Tibial nerve (tissue), 4 donors: ENCODE measurements around the gene TMC8. TPM values are rescaled to one million over a fixed set of nuclear protein-coding genes. Genes with fewer than 3 reads are reported as not detected.
A peak's percentile ranks its signal among the peaks of the same experiment; 100 is the strongest.

Experiments
- DNase-seq, 2 donors: peaks; one replicate each; pipeline ENCODE4 v3.0.0-alpha.2; 2019; ENCODE audit warnings: low spot score in 2 of 2
- H3K27ac ChIP-seq, 4 donors: fragments of 200-600 bp; sonication (generic) in 3 of 4; one replicate each; pipeline ENCODE4 v1.5.1; 2017 to 2019; ENCODE audit warnings: mild to moderate bottlenecking in 1 of 4
- H3K27me3 ChIP-seq, 2 donors: fragments of 200-600 bp; sonication (generic) in 1 of 2; one replicate each; pipeline versions ENCODE4 v1.5.1 to v1.6.0; 2017 to 2019
- H3K36me3 ChIP-seq, 3 donors: fragments of 200-600 bp; sonication (generic); one replicate each; pipeline ENCODE4 v1.5.1; 2018 to 2019
- H3K4me1 ChIP-seq, 4 donors: fragments of 200-600 bp; sonication (generic) in 3 of 4; one replicate each; pipeline ENCODE4 v1.5.1; 2017 to 2019
- H3K4me3 ChIP-seq, 4 donors: fragments of 200-600 bp; sonication (generic) in 3 of 4; one replicate each; pipeline ENCODE4 v1.5.1; 2017 to 2019; ENCODE audit warnings: mild to moderate bottlenecking in 1 of 4, moderate library complexity in 1 of 4
- H3K9me3 ChIP-seq, 4 donors: fragments of 200-600 bp; sonication (generic) in 3 of 4; one replicate each; pipeline ENCODE4 v1.5.1; 2017 to 2019
- EP300 ChIP-seq, 2 donors: sonication (generic); formaldehyde crosslinking; IDR thresholded peaks; one replicate each; pipeline ENCODE4 v1.6.1; 2017; ENCODE audit warnings: antibody characterized with exemption in 2 of 2, mild to moderate bottlenecking in 1 of 2
- POLR2A ChIP-seq, 2 donors: fragments of 450-650 bp; IDR thresholded peaks; one replicate each; pipeline ENCODE4 v1.6.1; 2017; ENCODE audit warnings: antibody characterized with exemption in 2 of 2, mild to moderate bottlenecking in 2 of 2, moderate library complexity in 2 of 2
- WGBS, 2 donors: methylation state at CpG; one replicate each; pipeline ENCODE4 v1.1.5; 2018; 5-methylcytosine and 5-hydroxymethylcytosine counted together
- total RNA-seq, 4 donors: library from RNA; depleted of rRNA; stranded (reverse); fragments of >200 nt; gene quantifications; one replicate each; pipeline ENCODE4 v1.1.0, GENCODE V29; 2016
- TF ChIP-seq, protein P1 (sequence below), 5 experiments: fragments of 200-600 bp in 3 of 5; fragments of 450-650 bp in 2 of 5; sonication (generic) in 3 of 5; IDR thresholded peaks; one replicate each; pipeline ENCODE4 v1.5.1; 2016 to 2019; ENCODE audit warnings: antibody characterized with exemption in 5 of 5, mild to moderate bottlenecking in 3 of 5, moderate library complexity in 2 of 5

TMC8 gene
- total RNA-seq, 4 donors from 2014 or later, result 5.2 to 18.3 (median 6.7) TPM

GRCh38 chr17:78123258-78123929, 7.2 kb upstream of the TMC8 start:
- Histone ChIP-seq H3K4me1 (peaks cover 0 to 63% (median 44%) of the 10 kb centered on the region in 4 donors), H3K9me3 (no peaks in the 10 kb centered on the region), H3K36me3 (peaks cover 0 to 69% (median 12%) of the 10 kb centered on the region in 3 donors), H3K27ac (peak overlapping the region in 3 of 4 donors; percentile 4 to 93 (median 92)), H3K27me3 (no peaks in the 10 kb centered on the region), H3K4me3 (no peak overlapping the region)
- no peak for DNase-seq
- TF ChIP-seq EP300 (IDR thresholded peaks at IDR 0.05) (no peak), POLR2A (IDR thresholded peaks at IDR 0.05) (no peak)
- TF ChIP-seq, protein P1, sequence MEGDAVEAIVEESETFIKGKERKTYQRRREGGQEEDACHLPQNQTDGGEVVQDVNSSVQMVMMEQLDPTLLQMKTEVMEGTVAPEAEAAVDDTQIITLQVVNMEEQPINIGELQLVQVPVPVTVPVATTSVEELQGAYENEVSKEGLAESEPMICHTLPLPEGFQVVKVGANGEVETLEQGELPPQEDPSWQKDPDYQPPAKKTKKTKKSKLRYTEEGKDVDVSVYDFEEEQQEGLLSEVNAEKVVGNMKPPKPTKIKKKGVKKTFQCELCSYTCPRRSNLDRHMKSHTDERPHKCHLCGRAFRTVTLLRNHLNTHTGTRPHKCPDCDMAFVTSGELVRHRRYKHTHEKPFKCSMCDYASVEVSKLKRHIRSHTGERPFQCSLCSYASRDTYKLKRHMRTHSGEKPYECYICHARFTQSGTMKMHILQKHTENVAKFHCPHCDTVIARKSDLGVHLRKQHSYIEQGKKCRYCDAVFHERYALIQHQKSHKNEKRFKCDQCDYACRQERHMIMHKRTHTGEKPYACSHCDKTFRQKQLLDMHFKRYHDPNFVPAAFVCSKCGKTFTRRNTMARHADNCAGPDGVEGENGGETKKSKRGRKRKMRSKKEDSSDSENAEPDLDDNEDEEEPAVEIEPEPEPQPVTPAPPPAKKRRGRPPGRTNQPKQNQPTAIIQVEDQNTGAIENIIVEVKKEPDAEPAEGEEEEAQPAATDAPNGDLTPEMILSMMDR (IDR thresholded peaks at IDR 0.05), result no peak
- WGBS, 2 donors, result 72 to 76% methylated on average over 5 of the region's 5 CpGs

GRCh38 chr17:78124081-78124835, 6.3 kb upstream of the TMC8 start:
- DNase-seq, result no peak
- Histone ChIP-seq H3K4me1 (peaks cover 0 to 72% (median 49%) of the 10 kb centered on the region in 4 donors), H3K36me3 (peaks cover 0 to 60% (median 7%) of the 10 kb centered on the region in 3 donors), H3K27ac (peak overlapping the region; percentile 19 to 93 (median 92)), H3K27me3 (no peaks in the 10 kb centered on the region), H3K9me3 (no peaks in the 10 kb centered on the region), H3K4me3 (no peak overlapping the region)
- TF ChIP-seq POLR2A (IDR thresholded peaks at IDR 0.05) (no peak), EP300 (IDR thresholded peaks at IDR 0.05) (no peak)
- TF ChIP-seq, protein P1 (IDR thresholded peaks at IDR 0.05), result no peak
- 52 to 65% methylated on average over 18 to 30 of the region's 30 CpGs for WGBS, 2 donors

DNA sequence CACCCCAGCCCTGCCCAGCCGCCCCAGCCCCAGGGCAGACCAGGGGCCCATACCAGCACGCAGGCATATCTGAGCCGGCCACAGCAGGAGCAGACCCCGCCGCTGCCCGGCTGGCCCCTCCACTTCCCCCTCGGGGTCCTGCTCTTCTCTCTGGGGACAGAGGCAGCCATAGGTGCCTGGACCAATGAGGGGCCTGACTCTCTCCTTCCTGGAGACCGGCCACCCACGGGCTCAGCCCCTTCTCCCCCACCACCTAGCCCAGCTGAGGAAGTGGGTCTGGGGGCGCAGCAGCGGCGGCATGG, 5.8 kb upstream of the TMC8 start:
- TF ChIP-seq POLR2A (IDR thresholded peaks at IDR 0.05), result no peak
- H3K36me3 ChIP-seq, result peaks cover 0 to 55% (median 7%) of the 10 kb centered on the region in 3 donors
- H3K4me3 ChIP-seq, result peak overlapping the region in 1 of 4 donors; percentile 2
- WGBS, 2 donors, result 48 to 58% methylated on average over 9 to 12 of the region's 12 CpGs
- no peaks in the 10 kb centered on the region for H3K27me3 ChIP-seq
- H3K9me3 ChIP-seq, result no peaks in the 10 kb centered on the region
- peak overlapping the region; percentile 75 to 93 (median 92) for H3K27ac ChIP-seq
- DNase-seq, result no peak
- H3K4me1 ChIP-seq, result peaks cover 0 to 77% (median 52%) of the 10 kb centered on the region in 4 donors

DNA sequence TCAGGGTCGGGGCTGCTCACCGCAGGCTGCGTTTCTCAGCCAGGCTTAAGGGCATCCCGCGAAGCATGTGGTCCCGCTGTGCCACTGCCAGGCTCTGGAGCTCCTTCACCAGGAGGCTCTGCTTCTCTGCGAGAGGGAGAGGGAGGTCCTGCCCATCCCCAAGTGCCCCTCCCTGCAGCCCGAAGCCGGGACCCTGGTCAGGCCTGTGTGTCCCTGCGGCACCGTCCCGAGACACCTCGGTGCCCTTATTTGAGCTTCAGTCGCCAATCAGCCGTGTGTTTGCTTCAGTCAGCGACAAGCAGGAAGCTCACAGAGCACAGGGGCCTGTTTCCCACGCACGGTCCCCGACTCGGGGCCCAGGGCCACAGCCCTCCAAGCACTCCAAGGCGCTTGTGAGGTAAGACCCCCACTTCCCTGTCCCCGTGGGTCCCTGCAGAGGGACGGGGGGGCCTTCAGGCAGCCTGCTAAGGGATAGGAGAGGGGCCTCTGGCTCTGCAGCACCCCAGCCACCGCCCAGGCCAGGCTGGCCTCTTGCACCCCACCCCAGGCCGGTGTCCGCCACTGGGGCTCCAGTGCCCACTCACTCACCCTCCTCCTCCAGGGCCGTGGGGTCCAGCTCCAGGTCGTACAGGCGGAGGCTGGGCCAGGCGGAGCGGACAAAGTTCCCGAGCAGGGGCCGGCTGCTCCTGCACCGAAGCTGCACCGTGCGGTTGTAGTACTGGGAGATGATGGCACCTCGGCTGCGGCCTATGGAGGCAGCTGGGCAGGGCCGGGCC, 5.2 kb upstream of the TMC8 start:
- H3K36me3 ChIP-seq, result peaks cover 0 to 49% (median 7%) of the 10 kb centered on the region in 3 donors
- H3K27ac ChIP-seq, result peak overlapping the region; percentile 75 to 93 (median 92)
- no peaks in the 10 kb centered on the region for H3K9me3 ChIP-seq
- peak overlapping the region in 3 of 4 donors; percentile 2 to 14 (median 10) for H3K4me3 ChIP-seq
- H3K27me3 ChIP-seq, result no peaks in the 10 kb centered on the region
- TF ChIP-seq POLR2A (IDR thresholded peaks at IDR 0.05) (no peak), EP300 (IDR thresholded peaks at IDR 0.05) (no peak)
- TF ChIP-seq, protein P1 (IDR thresholded peaks at IDR 0.05), result no peak
- H3K4me1 ChIP-seq, result peaks cover 0 to 83% (median 54%) of the 10 kb centered on the region in 4 donors
- no peak for DNase-seq
- WGBS, 2 donors, result 41 to 45% methylated on average over 23 to 26 of the region's 39 CpGs
